ENCODE data around the gene ACLY. TPM values are rescaled to one million over a fixed set of nuclear protein-coding genes. Genes with fewer than 3 reads are reported as not detected.
A peak's percentile ranks its signal among the peaks of the same experiment; 100 is the strongest.

ACLY gene
- total and polyA plus RNA-seq, 2 donors (not counting 1 experiment from before 2014, with no cell fraction given), result 40.2 to 91.5 TPM

GRCh38 chr17:41864498-41864835 lies 54.3 kb downstream of the ACLY start:
- intact Hi-C loops (cut with micrococcal nuclease), result no loop called here
- Mint-ChIP-seq H3K27ac (no peak overlapping the region), H3K4me3 (no peak overlapping the region), H3K4me1 (peaks cover 22% of the 10 kb centered on the region), H3K27me3 (no peaks in the 10 kb centered on the region), H3K9me3 (ENCODE audit: insufficient read depth) (no peaks in the 10 kb centered on the region)
- ChIA-PET CTCF (interaction anchor here (0.6 to 1.5 kb wide), 7 partner anchors 13 to 160 kb away, joined by 3 to 5 read pairs (median 3); partner anchors contain the start of gene P3H4), POLR2A (interaction anchor here (1.0 to 2.1 kb wide), 4 partner anchors 25 to 176 kb away, joined by 3 to 13 read pairs (median 3); partner anchors contain the start of genes DNAJC7 and EIF1)
- ATAC-seq (ENCODE audit: low read depth), result no peak
- Histone ChIP-seq H3K9ac (ENCODE audit: low read length) (peak overlapping the region; percentile 78), H3K79me2 (ENCODE audit: control insufficient read depth, insufficient read depth, low read length) (peaks cover 62% of the 10 kb centered on the region), H3K27me3 (replicated peaks in 1 of 4; ENCODE audit: control extremely low read depth in 1 of 4, control insufficient read depth in 3 of 4, insufficient read depth in 4 of 4, low read length in 3 of 4) (no peaks in the 10 kb centered on the region), H3K4me3 (ENCODE audit: control extremely low read depth in 1 of 5, extremely low read depth in 1 of 5, insufficient read depth in 1 of 5, low read depth in 2 of 5, low read length in 4 of 5) (peak overlapping the region; percentile 40 to 96 (median 83)), H3K4me1 (ENCODE audit: control insufficient read depth in 2 of 2, insufficient read depth in 2 of 2, low read length in 2 of 2) (peaks cover 24 to 27% of the 10 kb centered on the region in 2 donors), H3K36me3 (replicated peaks in 1 of 2; ENCODE audit: control extremely low read depth in 1 of 2, control insufficient read depth in 1 of 2, extremely low read depth in 1 of 2, insufficient read depth in 2 of 2, low read length in 1 of 2) (peaks cover 0 to 10% of the 10 kb centered on the region in 2 experiments), H2AFZ (ENCODE audit: insufficient read depth, low read depth, low read length, poor library complexity, severe bottlenecking) (peak overlapping the region; percentile 98), H3K9me3 (ENCODE audit: control extremely low read depth in 1 of 3, control insufficient read depth in 2 of 3, insufficient read depth in 1 of 3, low read length in 2 of 3) (no peaks in the 10 kb centered on the region), H3K27ac (ENCODE audit: low read length in 2 of 2) (peak overlapping the region in 1 of 2 donors; percentile 82), H3K4me2 (replicated peaks; ENCODE audit: low read depth, low read length, poor library complexity, severe bottlenecking) (peak overlapping the region; percentile 85), H4K20me1 (ENCODE audit: control insufficient read depth, insufficient read depth, low read length, poor library complexity, severe bottlenecking) (peaks cover 40% of the 10 kb centered on the region)
- WGBS (ENCODE audit: insufficient coverage), result under 1% methylated on average over 25 of the region's 25 CpGs
- no peak for DNase-seq
- TF ChIP-seq, protein P1, sequence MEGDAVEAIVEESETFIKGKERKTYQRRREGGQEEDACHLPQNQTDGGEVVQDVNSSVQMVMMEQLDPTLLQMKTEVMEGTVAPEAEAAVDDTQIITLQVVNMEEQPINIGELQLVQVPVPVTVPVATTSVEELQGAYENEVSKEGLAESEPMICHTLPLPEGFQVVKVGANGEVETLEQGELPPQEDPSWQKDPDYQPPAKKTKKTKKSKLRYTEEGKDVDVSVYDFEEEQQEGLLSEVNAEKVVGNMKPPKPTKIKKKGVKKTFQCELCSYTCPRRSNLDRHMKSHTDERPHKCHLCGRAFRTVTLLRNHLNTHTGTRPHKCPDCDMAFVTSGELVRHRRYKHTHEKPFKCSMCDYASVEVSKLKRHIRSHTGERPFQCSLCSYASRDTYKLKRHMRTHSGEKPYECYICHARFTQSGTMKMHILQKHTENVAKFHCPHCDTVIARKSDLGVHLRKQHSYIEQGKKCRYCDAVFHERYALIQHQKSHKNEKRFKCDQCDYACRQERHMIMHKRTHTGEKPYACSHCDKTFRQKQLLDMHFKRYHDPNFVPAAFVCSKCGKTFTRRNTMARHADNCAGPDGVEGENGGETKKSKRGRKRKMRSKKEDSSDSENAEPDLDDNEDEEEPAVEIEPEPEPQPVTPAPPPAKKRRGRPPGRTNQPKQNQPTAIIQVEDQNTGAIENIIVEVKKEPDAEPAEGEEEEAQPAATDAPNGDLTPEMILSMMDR (IDR thresholded peaks at IDR 0.05), result peak; percentile 1
- no peak for TF ChIP-seq EZH2 (IDR thresholded peaks at IDR 0.05; ENCODE audit: borderline replicate concordance, insufficient read depth, low read depth, low read length, poor library complexity, severe bottlenecking)

- Histone ChIP-seq H3K36me3 (replicated peaks in 1 of 2; ENCODE audit: control extremely low read depth in 1 of 2, control insufficient read depth in 1 of 2, extremely low read depth in 1 of 2, insufficient read depth in 2 of 2, low read length in 1 of 2) (peaks cover 0 to 3% of the 10 kb centered on the region in 2 experiments), H3K4me1 (ENCODE audit: control insufficient read depth in 2 of 2, insufficient read depth in 2 of 2, low read length in 2 of 2) (peaks cover 24 to 27% of the 10 kb centered on the region in 2 donors), H3K27me3 (replicated peaks in 1 of 4; ENCODE audit: control extremely low read depth in 1 of 4, control insufficient read depth in 3 of 4, insufficient read depth in 4 of 4, low read length in 3 of 4) (no peaks in the 10 kb centered on the region), H3K27ac (ENCODE audit: low read length in 2 of 2) (no peak overlapping the region), H3K9ac (ENCODE audit: low read length) (peak overlapping the region; percentile 78), H2AFZ (ENCODE audit: insufficient read depth, low read depth, low read length, poor library complexity, severe bottlenecking) (no peak overlapping the region), H3K79me2 (ENCODE audit: control insufficient read depth, insufficient read depth, low read length) (peaks cover 73% of the 10 kb centered on the region), H3K4me3 (ENCODE audit: control extremely low read depth in 1 of 5, extremely low read depth in 1 of 5, insufficient read depth in 1 of 5, low read depth in 2 of 5, low read length in 4 of 5) (peak overlapping the region in 3 of 5 experiments; percentile 79 to 93 (median 83)), H4K20me1 (ENCODE audit: control insufficient read depth, insufficient read depth, low read length, poor library complexity, severe bottlenecking) (peaks cover 53% of the 10 kb centered on the region), H3K9me3 (ENCODE audit: control extremely low read depth in 1 of 3, control insufficient read depth in 2 of 3, insufficient read depth in 1 of 3, low read length in 2 of 3) (no peaks in the 10 kb centered on the region), H3K4me2 (replicated peaks; ENCODE audit: low read depth, low read length, poor library complexity, severe bottlenecking) (peak overlapping the region; percentile 85)
- H3K4me1 Mint-ChIP-seq, result peaks cover 24% of the 10 kb centered on the region
- ChIA-PET POLR2A (interaction anchor here (0.6 kb wide), 1 partner anchor 71 kb away, joined by 14 read pairs; no protein-coding TSS in a partner anchor), CTCF (interaction anchor here (1.0 to 1.2 kb wide), 4 partner anchors 12 to 126 kb away, joined by 3 to 5 read pairs (median 4); partner anchors contain the start of gene P3H4)
- no peaks in the 10 kb centered on the region for H3K27me3 Mint-ChIP-seq
- TF ChIP-seq, protein P1 (IDR thresholded peaks at IDR 0.05), result no peak
- no peak for TF ChIP-seq EZH2 (IDR thresholded peaks at IDR 0.05; ENCODE audit: borderline replicate concordance, insufficient read depth, low read depth, low read length, poor library complexity, severe bottlenecking)
- no peak for ATAC-seq (ENCODE audit: low read depth)
- H3K9me3 Mint-ChIP-seq (ENCODE audit: insufficient read depth), result no peaks in the 10 kb centered on the region
- no peak overlapping the region for H3K27ac Mint-ChIP-seq
- intact Hi-C loops (cut with micrococcal nuclease), result no loop called here
- H3K4me3 Mint-ChIP-seq, result no peak overlapping the region
- 69% methylated on average over 14 of the region's 18 CpGs for WGBS (ENCODE audit: insufficient coverage)
- no peak for DNase-seq
Observed at GRCh38 chr17:41863074-41863848, 55.5 kb downstream of the ACLY start.
